SK-N-SH (cell line): Measurements from ENCODE around the gene EDEM2. TPM values are rescaled to one million over a fixed set of nuclear protein-coding genes. Genes with fewer than 3 reads are reported as not detected.
"Not testable (repeated sequence)": the region's sequence is repeated elsewhere in the genome, so short reads cannot be mapped to it uniquely, and the experiment has no call there.

ENCODE experiments used
- CTCF ChIA-PET: fragments of 300-600, 350-600 bp; formaldehyde crosslinking; extraction: SDS; loops from one replicate; lab custom pipeline; 2021; lab: Yijun Ruan, JAX
- POLR2A ChIA-PET: fragments of 350-600 bp; sonication (Branson Sonifier 250); formaldehyde crosslinking; extraction: SDS; loops from one replicate; lab custom pipeline; 2020; ENCODE audit warnings: antibody characterized with exemption, inconsistent platforms; lab: Yijun Ruan, JAX
- DNase-seq: peaks from one replicate; pipeline ENCODE4 v3.0.0; 2012
- H2AFZ ChIP-seq: fragments of 200-600 bp; sonication (generic); 2 replicates; pipeline ENCODE4 v1.8.1; 2016; ENCODE audit warnings: antibody characterized with exemption, mild to moderate bottlenecking, low read depth
- H3F3A ChIP-seq: fragments of 200-600 bp; sonication (generic); replicated peaks from 2 replicates; pipeline ENCODE3; 2016; ENCODE audit warnings: antibody characterized with exemption, mild to moderate bottlenecking; ENCODE audit not compliant: insufficient read depth
- H3K27ac ChIP-seq, 2 experiments: fragments of 200-500 bp in 1 of 2; fragments of 200-600 bp in 1 of 2; sonication (Bioruptor generic) in 1 of 2; sonication (generic), shearing (Covaris generic) in 1 of 2; 2 replicates each; pipeline versions ENCODE4 v1.5.1 to v1.6.1; 2014 to 2016; ENCODE audit warnings: low read depth in 2 of 2, inconsistent platforms in 1 of 2, low read length in 1 of 2, mild to moderate bottlenecking in 1 of 2, mixed read lengths in 1 of 2
- H3K27me3 ChIP-seq: fragments of 200-600 bp; sonication (generic), shearing (Covaris generic); 2 replicates; pipeline ENCODE4 v1.6.1; 2016; ENCODE audit warnings: mixed run types; ENCODE audit not compliant: insufficient read depth
- H3K36me3 ChIP-seq, 2 experiments: fragments of 200-500 bp in 1 of 2; fragments of 200-600 bp in 1 of 2; sonication (Bioruptor generic) in 1 of 2; sonication (generic) in 1 of 2; replicated peaks in 1 of 2; 2 replicates each; pipeline versions ENCODE3 to v1.5.1; 2014 to 2016; ENCODE audit warnings: low read length in 1 of 2, mild to moderate bottlenecking in 1 of 2; ENCODE audit not compliant: insufficient read depth in 2 of 2, control insufficient read depth in 1 of 2
- H3K4me1 ChIP-seq, 2 experiments: fragments of 200-500 bp in 1 of 2; fragments of 200-600 bp in 1 of 2; sonication (Bioruptor generic) in 1 of 2; sonication (generic), shearing (Covaris generic) in 1 of 2; 2 replicates each; pipeline versions ENCODE4 v1.5.1 to v1.6.1; 2014 to 2016; ENCODE audit warnings: low read depth in 1 of 2, low read length in 1 of 2, mixed run types in 1 of 2; ENCODE audit not compliant: insufficient read depth in 2 of 2, control insufficient read depth in 1 of 2
- H3K4me2 ChIP-seq: fragments of 200-600 bp; sonication (generic), shearing (Covaris generic); 2 replicates; pipeline ENCODE4 v1.6.1; 2017; ENCODE audit warnings: mixed run types
- H3K4me3 ChIP-seq, 2 experiments: fragments of 200-500 bp in 1 of 2; fragments of 200-600 bp in 1 of 2; sonication (Bioruptor generic) in 1 of 2; sonication (generic), shearing (Covaris generic) in 1 of 2; 2 replicates each; pipeline versions ENCODE4 v1.5.1 to v1.8.1; 2014 to 2016; ENCODE audit warnings: low read depth in 2 of 2, inconsistent platforms in 1 of 2, low read length in 1 of 2, mild to moderate bottlenecking in 1 of 2, mixed read lengths in 1 of 2, moderate library complexity in 1 of 2
- H3K79me2 ChIP-seq: fragments of 200-600 bp; sonication (generic); 2 replicates; pipeline ENCODE4 v1.8.1; 2017; ENCODE audit warnings: mild to moderate bottlenecking; ENCODE audit not compliant: insufficient read depth
- H3K9ac ChIP-seq: fragments of 200-600 bp; sonication (generic); 2 replicates; pipeline ENCODE4 v1.6.1; 2017; ENCODE audit warnings: mixed run types
- H3K9me2 ChIP-seq: fragments of 200-600 bp; sonication (generic); 2 replicates; pipeline ENCODE4 v1.6.1; 2017; ENCODE audit warnings: mixed run types
- H3K9me3 ChIP-seq: fragments of 200-600 bp; sonication (generic); 2 replicates; pipeline ENCODE4 v1.6.1; 2017; ENCODE audit warnings: mixed run types, mild to moderate bottlenecking, moderate library complexity
- H4K20me1 ChIP-seq: fragments of 200-600 bp; sonication (generic); 2 replicates; pipeline ENCODE4 v1.6.1; 2017; ENCODE audit warnings: mild to moderate bottlenecking, mixed run types; ENCODE audit not compliant: insufficient read depth
- CTCF ChIP-seq: fragments of 200-600 bp; sonication (generic); IDR thresholded peaks from 2 replicates; pipeline ENCODE4 v1.6.1; 2017; ENCODE audit warnings: antibody characterized with exemption, mild to moderate bottlenecking, moderate library complexity
- EP300 ChIP-seq, 2 experiments: IDR thresholded peaks; 2 replicates each; pipeline versions ENCODE4 v1.4.0 to v1.6.1; 2012; ENCODE audit warnings: borderline replicate concordance in 1 of 2, low read depth in 1 of 2, low read length in 1 of 2
- FOSL2 ChIP-seq: IDR thresholded peaks from 2 replicates; pipeline ENCODE4 v1.4.0; 2012; ENCODE audit warnings: low read depth, mild to moderate bottlenecking, moderate library complexity, borderline replicate concordance
- FOXJ3 ChIP-seq: sonication (generic); formaldehyde crosslinking; IDR thresholded peaks from 2 replicates; pipeline ENCODE4 v1.5.1; 2020; ENCODE audit warnings: mild to moderate bottlenecking, missing genetic modification reagents
- GABPA ChIP-seq: IDR thresholded peaks from 2 replicates; pipeline ENCODE4 v1.4.0; 2012; ENCODE audit warnings: low read depth, mild to moderate bottlenecking
- JUND ChIP-seq: IDR thresholded peaks from 2 replicates; pipeline ENCODE4 v1.4.0; 2012
- RAD21 ChIP-seq: IDR thresholded peaks from 2 replicates; pipeline ENCODE4 v1.6.1; 2012; ENCODE audit warnings: mild to moderate bottlenecking, low read length
- RFX5 ChIP-seq: IDR thresholded peaks from 2 replicates; pipeline ENCODE4 v1.6.1; 2012; ENCODE audit warnings: mild to moderate bottlenecking, improper control_type of control experiment, low read length
- RXRA ChIP-seq: IDR thresholded peaks from 2 replicates; pipeline ENCODE4 v1.4.0; 2012; ENCODE audit warnings: low read depth, mild to moderate bottlenecking, borderline replicate concordance
- TAF1 ChIP-seq: IDR thresholded peaks from 2 replicates; pipeline ENCODE4 v1.6.1; 2012; ENCODE audit warnings: low read depth, mild to moderate bottlenecking, low read length, moderate library complexity, borderline replicate concordance
- TEAD4 ChIP-seq: IDR thresholded peaks from 2 replicates; pipeline ENCODE4 v1.4.0; 2012; ENCODE audit warnings: mild to moderate bottlenecking, borderline replicate concordance; ENCODE audit not compliant: insufficient read depth
- USF1 ChIP-seq: IDR thresholded peaks from 2 replicates; pipeline ENCODE4 v1.4.0; 2012; ENCODE audit warnings: low read depth, borderline replicate concordance
- WGBS: methylation state at CpG from one replicate; pipeline ENCODE4 v1.1.6; 2017; ENCODE audit warnings: low lambda C conversion rate; 5-methylcytosine and 5-hydroxymethylcytosine counted together
- polyA plus RNA-seq, 3 experiments: library from polyadenylated mRNA; depleted of rRNA; stranded (reverse); fragments of >200 nt; gene quantifications; 2 replicates each; pipeline ENCODE4 v1.2.3, GENCODE V29; 2012
- TF ChIP-seq, protein P1 (sequence below): IDR thresholded peaks from 2 replicates; pipeline ENCODE4 v1.6.1; 2012; ENCODE audit warnings: mild to moderate bottlenecking, low read depth, low read length, moderate library complexity

The EDEM2 gene
- polyA plus RNA-seq, 1 of the 3 experiments (the other 2 are of a cell fraction) = 34.3 TPM

- POLR2A ChIA-PET = no interaction called here
- H3K27me3 ChIP-seq = no peaks in the 10 kb centered on the region
- H3K27ac ChIP-seq = no peak overlapping the region
- H3F3A ChIP-seq = no peaks in the 10 kb centered on the region
- no peak overlapping the region for H2AFZ ChIP-seq
- H3K79me2 ChIP-seq = peaks cover 95% of the 10 kb centered on the region
- H3K4me3 ChIP-seq = no peak overlapping the region
- H3K36me3 ChIP-seq = peaks cover 17 to 38% of the 10 kb centered on the region in 2 experiments
- no peak for DNase-seq
- CTCF ChIA-PET = interaction anchor here (1.2 to 2.1 kb wide), 3 partner anchors 15 to 203 kb away, joined by 3 to 6 read pairs (median 4); partner anchors contain the start of gene TRPC4AP
- H3K9me2 ChIP-seq = no peaks in the 10 kb centered on the region
- H3K4me1 ChIP-seq = no peaks in the 10 kb centered on the region
- H3K9ac ChIP-seq = no peak overlapping the region
- no peaks in the 10 kb centered on the region for H3K9me3 ChIP-seq
- no peak for TF ChIP-seq TAF1
- no peak for TF ChIP-seq TEAD4
- no peak for TF ChIP-seq RFX5
- no peak for TF ChIP-seq CTCF
- no peak for TF ChIP-seq JUND
- TF ChIP-seq, protein P1, sequence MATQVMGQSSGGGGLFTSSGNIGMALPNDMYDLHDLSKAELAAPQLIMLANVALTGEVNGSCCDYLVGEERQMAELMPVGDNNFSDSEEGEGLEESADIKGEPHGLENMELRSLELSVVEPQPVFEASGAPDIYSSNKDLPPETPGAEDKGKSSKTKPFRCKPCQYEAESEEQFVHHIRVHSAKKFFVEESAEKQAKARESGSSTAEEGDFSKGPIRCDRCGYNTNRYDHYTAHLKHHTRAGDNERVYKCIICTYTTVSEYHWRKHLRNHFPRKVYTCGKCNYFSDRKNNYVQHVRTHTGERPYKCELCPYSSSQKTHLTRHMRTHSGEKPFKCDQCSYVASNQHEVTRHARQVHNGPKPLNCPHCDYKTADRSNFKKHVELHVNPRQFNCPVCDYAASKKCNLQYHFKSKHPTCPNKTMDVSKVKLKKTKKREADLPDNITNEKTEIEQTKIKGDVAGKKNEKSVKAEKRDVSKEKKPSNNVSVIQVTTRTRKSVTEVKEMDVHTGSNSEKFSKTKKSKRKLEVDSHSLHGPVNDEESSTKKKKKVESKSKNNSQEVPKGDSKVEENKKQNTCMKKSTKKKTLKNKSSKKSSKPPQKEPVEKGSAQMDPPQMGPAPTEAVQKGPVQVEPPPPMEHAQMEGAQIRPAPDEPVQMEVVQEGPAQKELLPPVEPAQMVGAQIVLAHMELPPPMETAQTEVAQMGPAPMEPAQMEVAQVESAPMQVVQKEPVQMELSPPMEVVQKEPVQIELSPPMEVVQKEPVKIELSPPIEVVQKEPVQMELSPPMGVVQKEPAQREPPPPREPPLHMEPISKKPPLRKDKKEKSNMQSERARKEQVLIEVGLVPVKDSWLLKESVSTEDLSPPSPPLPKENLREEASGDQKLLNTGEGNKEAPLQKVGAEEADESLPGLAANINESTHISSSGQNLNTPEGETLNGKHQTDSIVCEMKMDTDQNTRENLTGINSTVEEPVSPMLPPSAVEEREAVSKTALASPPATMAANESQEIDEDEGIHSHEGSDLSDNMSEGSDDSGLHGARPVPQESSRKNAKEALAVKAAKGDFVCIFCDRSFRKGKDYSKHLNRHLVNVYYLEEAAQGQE = no peak
- TF ChIP-seq RXRA = no peak
- no peak for TF ChIP-seq FOSL2
- TF ChIP-seq EP300 (IDR thresholded peaks at IDR 0.05; ENCODE audit: borderline replicate concordance in 1 of 2, low read depth in 1 of 2, low read length in 1 of 2) = no peak
- TF ChIP-seq GABPA = no peak
- no peak for TF ChIP-seq USF1
- TF ChIP-seq FOXJ3 (CRISPR knock-in tag) = no peak
- no peak for TF ChIP-seq RAD21
- TF ChIP-seq, all 33 proteins: peak for 0
- no peak overlapping the region for H3K4me2 ChIP-seq
- H4K20me1 ChIP-seq = peaks cover 44% of the 10 kb centered on the region
- WGBS = 96% methylated on average over 5 of the region's 5 CpGs
Observed at GRCh38 chr20:35077341-35077740, 69.8 kb downstream of the EDEM2 start.

DNA sequence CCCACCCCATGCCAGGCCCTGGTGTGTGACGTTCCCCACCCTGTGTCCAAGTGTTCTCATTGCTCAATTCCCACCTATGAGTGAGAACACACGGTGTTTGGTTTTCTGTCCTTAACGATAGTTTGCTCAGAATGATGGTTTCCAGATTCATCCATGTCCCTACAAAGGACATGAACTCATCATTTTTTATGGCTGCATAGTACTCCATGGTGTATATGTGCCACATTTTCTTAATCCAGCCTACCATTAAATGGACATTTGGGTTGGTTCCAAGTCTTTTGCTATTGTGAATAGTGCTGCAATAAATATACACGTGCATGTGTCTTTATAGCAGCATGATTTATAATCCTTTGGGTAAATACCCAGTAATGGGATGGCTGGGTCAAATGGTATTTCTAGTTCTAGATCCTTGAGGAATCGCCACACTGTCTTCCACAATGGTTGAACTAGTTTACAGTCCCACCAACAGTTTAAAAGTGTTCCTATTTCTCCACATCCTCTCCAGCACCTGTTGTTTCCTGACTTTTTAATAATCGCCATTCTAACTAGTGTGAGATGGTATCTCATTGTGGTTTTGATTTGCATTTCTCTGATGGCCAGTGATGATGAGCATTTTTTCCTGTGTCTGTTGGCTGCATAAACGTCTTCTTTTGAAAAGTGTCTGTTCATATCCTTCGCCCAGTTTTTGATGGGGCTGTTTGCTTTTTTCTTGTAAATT is 75.5 kb downstream of the EDEM2 start:
- H3K27me3 ChIP-seq, H3K9me2 ChIP-seq, DNase-seq, CTCF ChIA-PET, H3K9ac ChIP-seq, H3K9me3 ChIP-seq, H3K4me3 ChIP-seq, H2AFZ ChIP-seq, POLR2A ChIA-PET, H3K27ac ChIP-seq, H3F3A ChIP-seq, H3K4me2 ChIP-seq: not testable (repeated sequence)
- Histone ChIP-seq H4K20me1 (peaks cover 23% of the 10 kb centered on the region), H3K36me3 (peaks cover 12 to 34% of the 10 kb centered on the region in 2 experiments), H3K79me2 (peaks cover 91% of the 10 kb centered on the region), H3K4me1 (0 out of 4 replicates have a peak, but pooled peaks cover 0 to 13% of the 10 kb centered on the region in 2 experiments)
- 95% methylated on average over 8 of the region's 8 CpGs for WGBS
